Activated CD4-positive, alpha-beta memory T cell treated with anti-CD3 and anti-CD28 coated beads for 36 hours (primary cell): ENCODE results near the gene ARID1B. TPM values are rescaled to one million over a fixed set of nuclear protein-coding genes. Genes with fewer than 3 reads are reported as not detected.

Experiments used
- CTCF ChIA-PET: fragments of 350-600 bp; sonication (Branson Sonifier 250); formaldehyde crosslinking; loops from one replicate; lab custom pipeline; 2021; ENCODE audit warnings: antibody characterized with exemption, inconsistent platforms; lab: Charles Lee
- POLR2A ChIA-PET: fragments of 350-600 bp; sonication (Branson Sonifier 250); formaldehyde crosslinking; loops from one replicate; lab custom pipeline; 2021; ENCODE audit warnings: antibody characterized with exemption; lab: Charles Lee
- DNase-seq: peaks from one replicate; pipeline ENCODE4 v3.0.0-alpha.2; 2020
- H3K27ac Mint-ChIP-seq: one replicate; pipeline ENCODE4 v1.8.0; 2021; ENCODE audit warnings: mixed read lengths
- H3K27me3 Mint-ChIP-seq: one replicate; pipeline ENCODE4 v1.8.0; 2021; ENCODE audit warnings: mixed read lengths
- H3K36me3 Mint-ChIP-seq: one replicate; pipeline ENCODE4 v1.8.0; 2021; ENCODE audit warnings: mixed read lengths
- H3K4me1 Mint-ChIP-seq: one replicate; pipeline ENCODE4 v1.8.0; 2021; ENCODE audit warnings: low read depth, mixed read lengths
- H3K4me3 Mint-ChIP-seq: one replicate; pipeline ENCODE4 v1.8.0; 2021; ENCODE audit warnings: mild to moderate bottlenecking, mixed read lengths
- H3K9me3 Mint-ChIP-seq: one replicate; pipeline ENCODE4 v1.8.0; 2021; ENCODE audit warnings: mixed read lengths
- intact Hi-C: fragments of 100-400 bp; cut with micrococcal nuclease; formaldehyde crosslinking; loops from one replicate; pipeline ENCODE4 v1.15.1; 2023
- total RNA-seq, 2 experiments: library from RNA; stranded (reverse); gene quantifications; one replicate each; pipeline ENCODE4 v1.2.3, GENCODE V29; 2021

ARID1B gene
- total RNA-seq, 2 experiments from 2014 or later, result 39.0 to 41.5 TPM

- no peaks in the 10 kb centered on the region for H3K27me3 Mint-ChIP-seq
- intact Hi-C loops, result no loop called here
- H3K36me3 Mint-ChIP-seq, result no peaks in the 10 kb centered on the region
- H3K9me3 Mint-ChIP-seq, result peaks cover 9% of the 10 kb centered on the region
- no peak overlapping the region for H3K4me3 Mint-ChIP-seq
- CTCF ChIA-PET, result interaction anchor here (2.0 kb wide), 1 partner anchor 11 kb away, joined by 6 read pairs; no protein-coding TSS in a partner anchor
- no peak for DNase-seq
- H3K27ac Mint-ChIP-seq, result no peak overlapping the region
- H3K4me1 Mint-ChIP-seq, result no peaks in the 10 kb centered on the region
- POLR2A ChIA-PET, result no interaction called here
These were observed 469.0 kb downstream of the ARID1B start for GRCh38 chr6:157246048-157246630.

GRCh38 chr6:157246771-157247484 lies 469.8 kb downstream of the ARID1B start:
- no peak overlapping the region for H3K4me3 Mint-ChIP-seq
- no peaks in the 10 kb centered on the region for H3K27me3 Mint-ChIP-seq
- peaks cover 9% of the 10 kb centered on the region for H3K9me3 Mint-ChIP-seq
- no peaks in the 10 kb centered on the region for H3K4me1 Mint-ChIP-seq
- no peaks in the 10 kb centered on the region for H3K36me3 Mint-ChIP-seq
- intact Hi-C loops, result no loop called here
- POLR2A ChIA-PET, result no interaction called here
- H3K27ac Mint-ChIP-seq, result no peak overlapping the region
- CTCF ChIA-PET, result interaction anchor here (0.6 kb wide), 1 partner anchor 21 kb away, joined by 3 read pairs; no protein-coding TSS in a partner anchor
- DNase-seq, result no peak

GRCh38 chr6:157248264-157248663 lies 471.1 kb downstream of the ARID1B start:
- ChIA-PET POLR2A (no interaction called here), CTCF (no interaction called here)
- Mint-ChIP-seq H3K36me3 (no peaks in the 10 kb centered on the region), H3K27me3 (no peaks in the 10 kb centered on the region), H3K4me3 (no peak overlapping the region), H3K27ac (no peak overlapping the region), H3K9me3 (peaks cover 9% of the 10 kb centered on the region), H3K4me1 (no peaks in the 10 kb centered on the region)
- intact Hi-C loops, result no loop called here
- no peak for DNase-seq

- DNase-seq, result no peak
- CTCF ChIA-PET, result no interaction called here
- Mint-ChIP-seq H3K9me3 (peaks cover 9% of the 10 kb centered on the region), H3K27me3 (no peaks in the 10 kb centered on the region), H3K4me1 (peaks cover 2% of the 10 kb centered on the region), H3K27ac (no peak overlapping the region), H3K36me3 (no peaks in the 10 kb centered on the region), H3K4me3 (no peak overlapping the region)
- POLR2A ChIA-PET, result no interaction called here
- intact Hi-C loops, result no loop called here
These were observed 472.6 kb downstream of the ARID1B start for GRCh38 chr6:157249826-157250225.

GRCh38 chr6:157251586-157252247 lies 474.5 kb downstream of the ARID1B start:
- CTCF ChIA-PET, result interaction anchor here (2.5 kb wide), 1 partner anchor 16 kb away, joined by 12 read pairs; no protein-coding TSS in a partner anchor
- peaks cover 2% of the 10 kb centered on the region for H3K4me1 Mint-ChIP-seq
- intact Hi-C loops, result no loop called here
- no peak overlapping the region for H3K4me3 Mint-ChIP-seq
- H3K9me3 Mint-ChIP-seq, result peaks cover 9% of the 10 kb centered on the region
- no peaks in the 10 kb centered on the region for H3K27me3 Mint-ChIP-seq
- H3K27ac Mint-ChIP-seq, result no peak overlapping the region
- DNase-seq, result no peak
- POLR2A ChIA-PET, result no interaction called here
- no peaks in the 10 kb centered on the region for H3K36me3 Mint-ChIP-seq

GRCh38 chr6:157253017-157253416 lies 475.8 kb downstream of the ARID1B start:
- intact Hi-C loops, result no loop called here
- Mint-ChIP-seq H3K9me3 (peaks cover 8% of the 10 kb centered on the region), H3K27ac (no peak overlapping the region), H3K4me1 (peaks cover 2% of the 10 kb centered on the region), H3K4me3 (no peak overlapping the region), H3K36me3 (no peaks in the 10 kb centered on the region), H3K27me3 (no peaks in the 10 kb centered on the region)
- ChIA-PET POLR2A (no interaction called here), CTCF (interaction anchor here (2.5 kb wide), 1 partner anchor 17 kb away, joined by 12 read pairs; no protein-coding TSS in a partner anchor)
- DNase-seq, result no peak

GRCh38 chr6:157253699-157254098 lies 476.5 kb downstream of the ARID1B start:
- H3K4me3 Mint-ChIP-seq, result no peak overlapping the region
- DNase-seq, result no peak
- no peaks in the 10 kb centered on the region for H3K36me3 Mint-ChIP-seq
- CTCF ChIA-PET, result interaction anchor here (2.5 kb wide), 1 partner anchor 18 kb away, joined by 12 read pairs; no protein-coding TSS in a partner anchor
- no peak overlapping the region for H3K27ac Mint-ChIP-seq
- H3K9me3 Mint-ChIP-seq, result peaks cover 2% of the 10 kb centered on the region
- POLR2A ChIA-PET, result no interaction called here
- H3K27me3 Mint-ChIP-seq, result no peaks in the 10 kb centered on the region
- peaks cover 2% of the 10 kb centered on the region for H3K4me1 Mint-ChIP-seq
- intact Hi-C loops, result no loop called here

GRCh38 chr6:157254538-157254937 lies 477.4 kb downstream of the ARID1B start:
- no peak for DNase-seq
- no peaks in the 10 kb centered on the region for H3K9me3 Mint-ChIP-seq
- H3K4me1 Mint-ChIP-seq, result peaks cover 5% of the 10 kb centered on the region
- intact Hi-C loops, result no loop called here
- ChIA-PET POLR2A (no interaction called here), CTCF (no interaction called here)
- H3K27me3 Mint-ChIP-seq, result no peaks in the 10 kb centered on the region
- no peak overlapping the region for H3K4me3 Mint-ChIP-seq
- no peak overlapping the region for H3K27ac Mint-ChIP-seq
- no peaks in the 10 kb centered on the region for H3K36me3 Mint-ChIP-seq

GRCh38 chr6:157255079-157255478 lies 477.9 kb downstream of the ARID1B start:
- intact Hi-C loops, result no loop called here
- Mint-ChIP-seq H3K4me3 (no peak overlapping the region), H3K36me3 (no peaks in the 10 kb centered on the region), H3K27me3 (no peaks in the 10 kb centered on the region), H3K4me1 (peaks cover 8% of the 10 kb centered on the region), H3K27ac (no peak overlapping the region), H3K9me3 (no peaks in the 10 kb centered on the region)
- ChIA-PET CTCF (no interaction called here), POLR2A (no interaction called here)
- DNase-seq, result no peak

GRCh38 chr6:157258878-157259277 lies 481.7 kb downstream of the ARID1B start:
- intact Hi-C loops, result no loop called here
- no peak overlapping the region for H3K4me3 Mint-ChIP-seq
- CTCF ChIA-PET, result no interaction called here
- no peaks in the 10 kb centered on the region for H3K36me3 Mint-ChIP-seq
- POLR2A ChIA-PET, result no interaction called here
- no peaks in the 10 kb centered on the region for H3K9me3 Mint-ChIP-seq
- peak; percentile 36 for DNase-seq
- H3K27ac Mint-ChIP-seq, result no peak overlapping the region
- H3K4me1 Mint-ChIP-seq, result peaks cover 8% of the 10 kb centered on the region
- H3K27me3 Mint-ChIP-seq, result no peaks in the 10 kb centered on the region

- Mint-ChIP-seq H3K27ac (no peak overlapping the region), H3K27me3 (no peaks in the 10 kb centered on the region), H3K4me3 (no peak overlapping the region), H3K36me3 (no peaks in the 10 kb centered on the region), H3K9me3 (no peaks in the 10 kb centered on the region), H3K4me1 (peaks cover 6% of the 10 kb centered on the region)
- no peak for DNase-seq
- intact Hi-C loops, result no loop called here
- POLR2A ChIA-PET, result no interaction called here
- CTCF ChIA-PET, result no interaction called here
These were observed 482.3 kb downstream of the ARID1B start for GRCh38 chr6:157259443-157259842.
